ENCODE data around the gene MAMDC4.

DNA sequence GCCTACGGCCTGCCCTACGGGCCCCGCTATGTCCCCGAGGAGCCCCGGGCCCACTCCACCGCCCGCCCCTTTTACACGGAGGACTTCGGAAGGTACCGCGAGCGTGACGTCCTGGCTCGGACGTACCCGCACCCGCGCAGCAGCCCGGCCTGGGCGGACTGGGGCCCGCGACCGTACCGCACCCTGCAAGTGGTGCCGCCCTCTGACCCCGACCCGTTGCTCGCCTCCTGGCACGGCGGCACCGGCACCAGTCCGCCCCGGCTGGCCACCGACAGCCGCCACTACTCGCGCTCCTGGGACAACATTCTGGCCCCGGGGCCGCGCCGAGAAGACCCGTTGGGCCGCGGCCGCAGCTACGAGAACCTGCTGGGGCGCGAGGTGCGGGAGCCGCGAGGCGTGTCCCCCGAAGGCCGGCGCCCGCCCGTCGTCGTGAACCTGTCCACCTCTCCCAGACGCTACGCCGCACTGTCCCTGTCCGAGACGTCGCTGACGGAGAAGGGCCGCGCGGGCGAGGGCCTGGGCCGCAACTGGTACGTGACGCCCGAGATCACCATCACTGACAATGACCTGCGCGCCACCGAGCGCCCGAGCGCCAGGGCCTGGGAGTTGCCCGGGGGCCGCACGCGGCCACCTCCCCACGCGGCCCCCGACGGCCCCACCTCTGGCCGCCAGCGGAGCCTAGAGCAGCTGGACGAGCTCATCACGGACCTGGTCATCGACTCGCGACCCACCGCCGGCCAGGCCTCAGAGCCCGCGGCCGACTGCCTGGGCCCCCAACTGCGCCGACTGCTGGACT is 6.5 kb upstream of the MAMDC4 start:
- TF ChIP-seq, protein P1, sequence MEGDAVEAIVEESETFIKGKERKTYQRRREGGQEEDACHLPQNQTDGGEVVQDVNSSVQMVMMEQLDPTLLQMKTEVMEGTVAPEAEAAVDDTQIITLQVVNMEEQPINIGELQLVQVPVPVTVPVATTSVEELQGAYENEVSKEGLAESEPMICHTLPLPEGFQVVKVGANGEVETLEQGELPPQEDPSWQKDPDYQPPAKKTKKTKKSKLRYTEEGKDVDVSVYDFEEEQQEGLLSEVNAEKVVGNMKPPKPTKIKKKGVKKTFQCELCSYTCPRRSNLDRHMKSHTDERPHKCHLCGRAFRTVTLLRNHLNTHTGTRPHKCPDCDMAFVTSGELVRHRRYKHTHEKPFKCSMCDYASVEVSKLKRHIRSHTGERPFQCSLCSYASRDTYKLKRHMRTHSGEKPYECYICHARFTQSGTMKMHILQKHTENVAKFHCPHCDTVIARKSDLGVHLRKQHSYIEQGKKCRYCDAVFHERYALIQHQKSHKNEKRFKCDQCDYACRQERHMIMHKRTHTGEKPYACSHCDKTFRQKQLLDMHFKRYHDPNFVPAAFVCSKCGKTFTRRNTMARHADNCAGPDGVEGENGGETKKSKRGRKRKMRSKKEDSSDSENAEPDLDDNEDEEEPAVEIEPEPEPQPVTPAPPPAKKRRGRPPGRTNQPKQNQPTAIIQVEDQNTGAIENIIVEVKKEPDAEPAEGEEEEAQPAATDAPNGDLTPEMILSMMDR (conservative IDR thresholded peaks at IDR 0.05; ENCODE audit: low read length): no peak
- no peak for TF ChIP-seq EZH2phosphoT487 (IDR thresholded peaks at IDR 0.05; ENCODE audit: borderline replicate concordance)
